Mesenchymal stem cell (in vitro differentiated cells and primary cell): ENCODE results near the gene PRKRIP1.
"Not testable (repeated sequence)": the region's sequence is repeated elsewhere in the genome, so short reads cannot be mapped to it uniquely, and the experiment has no call there.

Source experiments
- DNase-seq: peaks from one replicate; pipeline ENCODE4 v3.0.0-alpha.2; 2013
- H2AFZ ChIP-seq: one replicate; pipeline ENCODE4 v1.6.1; 2013; ENCODE audit warnings: low read depth, mild to moderate bottlenecking, control low read depth, inconsistent platforms, low read length, moderate library complexity
- H2AK5ac ChIP-seq: 2 replicates; pipeline ENCODE4 v1.6.1; 2013; ENCODE audit warnings: low read length, moderate library complexity, mild to moderate bottlenecking, inconsistent platforms; ENCODE audit not compliant: severe bottlenecking
- H2BK120ac ChIP-seq: one replicate; pipeline ENCODE4 v1.6.1; 2013; ENCODE audit warnings: low read depth, mild to moderate bottlenecking, inconsistent platforms, low read length, moderate library complexity
- H2BK12ac ChIP-seq, 2 experiments: one replicate each; pipeline ENCODE4 v1.6.1; 2013; ENCODE audit warnings: inconsistent platforms in 2 of 2, low read length in 2 of 2, mild to moderate bottlenecking in 2 of 2, moderate library complexity in 2 of 2, control low read depth in 1 of 2
- H2BK15ac ChIP-seq: one replicate; pipeline ENCODE4 v1.6.1; 2013; ENCODE audit warnings: mild to moderate bottlenecking, low read depth, inconsistent platforms; ENCODE audit not compliant: poor library complexity, severe bottlenecking
- H2BK5ac ChIP-seq: 2 replicates; pipeline ENCODE4 v1.6.1; 2013; ENCODE audit warnings: low read depth, mild to moderate bottlenecking, low read length, control low read depth, inconsistent platforms; ENCODE audit not compliant: poor library complexity, severe bottlenecking
- H3K14ac ChIP-seq, 2 experiments: one replicate each; pipeline ENCODE4 v1.6.1; 2013; ENCODE audit warnings: inconsistent platforms in 2 of 2, low read length in 2 of 2, control low read depth in 1 of 2, mild to moderate bottlenecking in 1 of 2, moderate library complexity in 1 of 2
- H3K18ac ChIP-seq, 2 experiments: one replicate each; pipeline ENCODE4 v1.6.1; 2013; ENCODE audit warnings: inconsistent platforms in 2 of 2, low read length in 2 of 2, control low read depth in 1 of 2, low read depth in 1 of 2, mild to moderate bottlenecking in 1 of 2
- H3K23ac ChIP-seq, 2 experiments: one replicate each; pipeline ENCODE4 v1.6.1; 2013; ENCODE audit warnings: inconsistent platforms in 2 of 2, low read length in 2 of 2, mild to moderate bottlenecking in 2 of 2, moderate library complexity in 2 of 2, control low read depth in 1 of 2
- H3K27ac ChIP-seq: 2 replicates; pipeline ENCODE4 v1.5.1; 2013; ENCODE audit warnings: mild to moderate bottlenecking, moderate library complexity, low read length, control low read depth, inconsistent platforms; ENCODE audit not compliant: poor library complexity, severe bottlenecking
- H3K27me3 ChIP-seq, 2 experiments: 2 replicates each; pipeline versions ENCODE4 v1.6.1 to v1.7.0; 2013; ENCODE audit warnings: low read length in 2 of 2, mild to moderate bottlenecking in 2 of 2, moderate library complexity in 2 of 2, control low read depth in 1 of 2, inconsistent platforms in 1 of 2; ENCODE audit not compliant: control insufficient read depth in 1 of 2, insufficient read depth in 1 of 2
- H3K36me3 ChIP-seq, 2 experiments: 2 replicates each; pipeline versions ENCODE4 v1.6.1 to v1.7.0; 2013; ENCODE audit warnings: low read length in 2 of 2, control low read depth in 1 of 2, inconsistent platforms in 1 of 2, low read depth in 1 of 2, mild to moderate bottlenecking in 1 of 2; ENCODE audit not compliant: insufficient read depth in 2 of 2, control insufficient read depth in 1 of 2
- H3K4ac ChIP-seq, 2 experiments: one replicate each; pipeline ENCODE4 v1.6.1; 2013; ENCODE audit warnings: inconsistent platforms in 2 of 2, low read length in 2 of 2, mild to moderate bottlenecking in 2 of 2, moderate library complexity in 2 of 2, control low read depth in 1 of 2, low read depth in 1 of 2
- H3K4me1 ChIP-seq: 2 replicates; pipeline ENCODE4 v1.6.1; 2013; ENCODE audit warnings: low read depth, low read length, control low read depth; ENCODE audit not compliant: control insufficient read depth, insufficient read depth
- H3K4me2 ChIP-seq: 2 replicates; pipeline ENCODE4 v1.6.1; 2013; ENCODE audit warnings: low read length, mild to moderate bottlenecking, inconsistent platforms; ENCODE audit not compliant: poor library complexity, severe bottlenecking
- H3K4me3 ChIP-seq, 2 experiments: 2 replicates each; pipeline versions ENCODE4 v1.5.1 to v1.7.0; 2013; ENCODE audit warnings: low read length in 2 of 2, mild to moderate bottlenecking in 2 of 2, control low read depth in 1 of 2, low read depth in 1 of 2; ENCODE audit not compliant: insufficient read depth in 1 of 2
- H3K79me1 ChIP-seq: replicated peaks from 2 replicates; pipeline ENCODE4 v1.6.1; 2013; ENCODE audit warnings: mild to moderate bottlenecking, control low read depth, low read length, inconsistent platforms; ENCODE audit not compliant: poor library complexity, severe bottlenecking
- H3K9ac ChIP-seq: 2 replicates; pipeline ENCODE4 v1.7.0; 2013; ENCODE audit warnings: mild to moderate bottlenecking, low read length, moderate library complexity
- H3K9me3 ChIP-seq: 2 replicates; pipeline ENCODE4 v1.7.0; 2013; ENCODE audit warnings: mild to moderate bottlenecking, low read length; ENCODE audit not compliant: control insufficient read depth
- H4K8ac ChIP-seq: one replicate; pipeline ENCODE4 v1.6.1; 2013; ENCODE audit warnings: inconsistent platforms, mild to moderate bottlenecking, low read length, moderate library complexity
- H4K91ac ChIP-seq: one replicate; pipeline ENCODE4 v1.6.1; 2013; ENCODE audit warnings: mild to moderate bottlenecking, low read length, inconsistent platforms
- WGBS: methylation state at CpG from one replicate; pipeline ENCODE4 v1.1.7; 2013; ENCODE audit warnings: mixed read lengths; 5-methylcytosine and 5-hydroxymethylcytosine counted together

The PRKRIP1 gene

GRCh38 chr7:102363549-102364393 lies 32.4 kb upstream of the PRKRIP1 start:
- Histone ChIP-seq H2BK5ac (peak overlapping the region; percentile 31), H4K8ac (peak overlapping the region; percentile 41), H2BK120ac (peak overlapping the region; percentile 49), H2AFZ (peak overlapping the region; percentile 39), H3K18ac (peak overlapping the region; percentile 66 to 79), H3K27ac (peak overlapping the region; percentile 64), H3K36me3 (peaks cover 4 to 13% of the 10 kb centered on the region in 2 experiments), H2BK15ac (peak overlapping the region; percentile 83), H3K14ac (peak overlapping the region in 1 of 2 experiments; percentile 48), H3K4ac (peak overlapping the region in 1 of 2 experiments; percentile 81), H3K9ac (peak overlapping the region; percentile 82), H3K4me3 (peak overlapping the region; percentile 77 to 82), H3K4me2 (peak overlapping the region; percentile 29)
- H2AK5ac ChIP-seq, H2BK12ac ChIP-seq, H3K9me3 ChIP-seq, H3K27me3 ChIP-seq, H3K4me1 ChIP-seq, H3K79me1 ChIP-seq, H4K91ac ChIP-seq, H3K23ac ChIP-seq: not testable (repeated sequence)
- 0% methylated on average over 41 of the region's 76 CpGs for WGBS
- DNase-seq = peak; percentile 98

- H4K8ac ChIP-seq, H3K4me1 ChIP-seq, H3K27me3 ChIP-seq, H2AFZ ChIP-seq, H3K79me1 ChIP-seq, H4K91ac ChIP-seq, H3K23ac ChIP-seq, H2BK5ac ChIP-seq, H3K14ac ChIP-seq, H3K27ac ChIP-seq, H2BK15ac ChIP-seq, H2BK12ac ChIP-seq, H3K9me3 ChIP-seq, H2AK5ac ChIP-seq, H2BK120ac ChIP-seq, H3K4ac ChIP-seq: not testable (repeated sequence)
- peak overlapping the region; percentile 42 for H3K4me2 ChIP-seq
- H3K4me3 ChIP-seq = peak overlapping the region; percentile 77 to 82
- peak overlapping the region; percentile 48 to 79 for H3K18ac ChIP-seq
- WGBS = 0% methylated on average over 5 of the region's 20 CpGs
- H3K36me3 ChIP-seq = peaks cover 4 to 13% of the 10 kb centered on the region in 2 experiments
- H3K9ac ChIP-seq = peak overlapping the region; percentile 82
- DNase-seq = peak; percentile 23
Observed at GRCh38 chr7:102364394-102364886, 31.7 kb upstream of the PRKRIP1 start.

GRCh38 chr7:102365390-102365789 lies 30.8 kb upstream of the PRKRIP1 start:
- H2AFZ ChIP-seq, H3K4me2 ChIP-seq, H2BK120ac ChIP-seq, H3K4me1 ChIP-seq, H3K27me3 ChIP-seq, H3K9me3 ChIP-seq, H3K27ac ChIP-seq, H3K9ac ChIP-seq, H3K4me3 ChIP-seq, H3K23ac ChIP-seq, H4K8ac ChIP-seq, H2AK5ac ChIP-seq, H3K18ac ChIP-seq, DNase-seq, H2BK15ac ChIP-seq, H2BK5ac ChIP-seq, H2BK12ac ChIP-seq, H3K4ac ChIP-seq, H3K79me1 ChIP-seq, H3K14ac ChIP-seq, H4K91ac ChIP-seq: not testable (repeated sequence)
- H3K36me3 ChIP-seq = peaks cover 4 to 13% of the 10 kb centered on the region in 2 experiments
- WGBS = 100% methylated on average over 1 of the region's 7 CpGs

GRCh38 chr7:102370038-102370437 lies 26.1 kb upstream of the PRKRIP1 start:
- not testable (repeated sequence) for H3K18ac ChIP-seq, H2BK5ac ChIP-seq, H3K4me3 ChIP-seq, H2AFZ ChIP-seq, H3K27me3 ChIP-seq, H3K4ac ChIP-seq, H3K23ac ChIP-seq, H3K14ac ChIP-seq, H2BK120ac ChIP-seq, H3K4me2 ChIP-seq, H3K9me3 ChIP-seq, H2BK15ac ChIP-seq, H3K79me1 ChIP-seq, H4K8ac ChIP-seq, H2BK12ac ChIP-seq, H4K91ac ChIP-seq, H3K4me1 ChIP-seq, H3K9ac ChIP-seq, H3K27ac ChIP-seq, H2AK5ac ChIP-seq, DNase-seq
- peaks cover 4 to 13% of the 10 kb centered on the region in 2 experiments for H3K36me3 ChIP-seq
